GM10266 (cell line): ENCODE measurements around the gene CLTCL1.

Source experiments
- DNase-seq: peaks from one replicate; pipeline ENCODE4 v3.0.0; 2012; ENCODE audit errors: extremely low spot score
- TF ChIP-seq, protein P1 (sequence below): IDR thresholded peaks from 2 replicates; pipeline ENCODE4 v1.5.1; 2012; ENCODE audit warnings: mild to moderate bottlenecking, low read depth; ENCODE audit not compliant: control insufficient read depth, insufficient read depth; ENCODE audit errors: missing control alignments

Gene CLTCL1

DNA sequence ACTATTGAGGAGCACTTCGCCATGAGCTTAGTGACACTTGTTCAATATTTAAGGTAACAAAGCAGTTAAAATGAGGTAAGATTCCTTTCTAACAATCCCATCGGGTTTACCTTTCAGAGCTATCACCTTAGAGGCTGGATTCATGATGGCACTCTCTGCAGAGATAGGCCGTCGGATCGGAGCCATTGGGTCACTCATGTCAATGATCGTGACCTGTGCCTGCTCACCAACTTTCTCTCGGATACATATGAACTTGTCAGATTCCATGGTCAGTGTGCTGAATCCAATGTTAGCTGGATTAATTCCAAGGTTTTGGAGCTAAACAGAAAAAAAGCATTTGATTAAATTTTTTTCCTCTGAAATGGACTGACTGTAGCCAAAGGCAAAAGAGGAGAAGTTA is 16.0 kb downstream of the CLTCL1 start:
- TF ChIP-seq, protein P1, sequence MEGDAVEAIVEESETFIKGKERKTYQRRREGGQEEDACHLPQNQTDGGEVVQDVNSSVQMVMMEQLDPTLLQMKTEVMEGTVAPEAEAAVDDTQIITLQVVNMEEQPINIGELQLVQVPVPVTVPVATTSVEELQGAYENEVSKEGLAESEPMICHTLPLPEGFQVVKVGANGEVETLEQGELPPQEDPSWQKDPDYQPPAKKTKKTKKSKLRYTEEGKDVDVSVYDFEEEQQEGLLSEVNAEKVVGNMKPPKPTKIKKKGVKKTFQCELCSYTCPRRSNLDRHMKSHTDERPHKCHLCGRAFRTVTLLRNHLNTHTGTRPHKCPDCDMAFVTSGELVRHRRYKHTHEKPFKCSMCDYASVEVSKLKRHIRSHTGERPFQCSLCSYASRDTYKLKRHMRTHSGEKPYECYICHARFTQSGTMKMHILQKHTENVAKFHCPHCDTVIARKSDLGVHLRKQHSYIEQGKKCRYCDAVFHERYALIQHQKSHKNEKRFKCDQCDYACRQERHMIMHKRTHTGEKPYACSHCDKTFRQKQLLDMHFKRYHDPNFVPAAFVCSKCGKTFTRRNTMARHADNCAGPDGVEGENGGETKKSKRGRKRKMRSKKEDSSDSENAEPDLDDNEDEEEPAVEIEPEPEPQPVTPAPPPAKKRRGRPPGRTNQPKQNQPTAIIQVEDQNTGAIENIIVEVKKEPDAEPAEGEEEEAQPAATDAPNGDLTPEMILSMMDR = no peak
- DNase-seq = no peak

- DNase-seq = no peak
- TF ChIP-seq, protein P1 = no peak
These were observed 16.4 kb downstream of the CLTCL1 start for GRCh38 chr22:19275104-19275503.

DNA sequence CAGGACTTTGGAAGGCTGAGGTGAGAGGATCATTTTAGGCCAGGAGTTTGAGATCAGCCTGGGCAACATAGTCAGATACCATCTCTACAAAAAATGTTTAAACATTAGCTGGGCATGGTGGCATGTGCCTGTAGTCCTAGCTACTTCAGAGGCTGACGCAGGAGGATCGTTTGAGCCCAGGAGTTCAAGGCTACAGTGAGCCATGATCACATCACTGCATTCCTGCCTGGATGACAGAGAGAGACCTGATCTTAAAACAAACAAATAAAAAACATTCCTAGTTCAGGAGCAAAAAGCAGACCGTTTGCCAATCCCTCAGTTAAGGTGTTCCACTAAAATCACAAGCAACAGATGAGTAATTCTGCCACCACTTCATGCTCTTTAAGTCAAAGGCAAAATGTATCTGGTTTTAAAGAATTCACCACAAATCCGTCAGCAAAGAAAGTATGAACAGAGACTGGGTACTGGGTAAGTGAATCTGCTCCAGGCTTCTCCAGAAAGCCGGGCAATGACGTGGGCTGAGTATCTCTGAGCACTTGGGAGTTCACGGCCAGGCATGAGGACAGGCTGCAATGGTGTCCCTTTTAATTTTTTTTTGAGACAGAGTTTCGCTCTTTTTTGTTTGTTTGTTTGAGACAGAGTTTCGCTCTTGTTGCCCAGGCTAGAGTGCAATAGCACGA is 19.5 kb downstream of the CLTCL1 start:
- TF ChIP-seq, protein P1 = no peak
- no peak for DNase-seq

DNA sequence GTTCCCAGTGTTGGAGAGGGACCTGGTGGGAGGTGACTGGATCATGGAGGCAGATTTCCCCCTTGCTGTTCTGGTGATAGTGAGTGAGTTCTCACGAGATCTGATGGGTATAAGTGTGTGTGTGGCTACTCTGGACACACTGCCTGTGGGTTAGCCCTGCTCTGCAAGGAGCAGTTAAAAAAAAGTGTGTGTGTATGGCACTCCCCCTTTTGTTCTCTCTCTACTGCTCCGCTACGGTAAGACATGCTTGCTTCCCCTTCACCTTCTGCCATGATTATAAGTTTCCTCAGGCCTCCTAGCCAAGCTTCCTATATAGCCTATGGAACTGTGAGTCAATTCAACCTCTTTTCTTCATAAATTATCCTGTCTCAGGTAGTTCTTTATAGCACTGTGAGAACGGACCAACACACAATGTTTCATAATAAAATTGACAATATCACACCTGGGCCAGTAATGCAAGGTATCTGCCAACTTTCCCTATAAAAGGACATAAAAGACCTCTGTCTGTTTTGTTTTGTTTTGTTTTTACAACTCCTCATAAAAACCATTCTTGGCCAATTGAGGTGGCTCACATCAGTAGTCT is 20.2 kb downstream of the CLTCL1 start:
- DNase-seq = no peak

GRCh38 chr22:19270873-19271272 is 20.6 kb downstream of the CLTCL1 start:
- no peak for DNase-seq
- TF ChIP-seq, protein P1 = no peak

More for the DNA sequence above, 20.2 kb downstream of the CLTCL1 start:
- TF ChIP-seq, protein P1 = no peak

DNA sequence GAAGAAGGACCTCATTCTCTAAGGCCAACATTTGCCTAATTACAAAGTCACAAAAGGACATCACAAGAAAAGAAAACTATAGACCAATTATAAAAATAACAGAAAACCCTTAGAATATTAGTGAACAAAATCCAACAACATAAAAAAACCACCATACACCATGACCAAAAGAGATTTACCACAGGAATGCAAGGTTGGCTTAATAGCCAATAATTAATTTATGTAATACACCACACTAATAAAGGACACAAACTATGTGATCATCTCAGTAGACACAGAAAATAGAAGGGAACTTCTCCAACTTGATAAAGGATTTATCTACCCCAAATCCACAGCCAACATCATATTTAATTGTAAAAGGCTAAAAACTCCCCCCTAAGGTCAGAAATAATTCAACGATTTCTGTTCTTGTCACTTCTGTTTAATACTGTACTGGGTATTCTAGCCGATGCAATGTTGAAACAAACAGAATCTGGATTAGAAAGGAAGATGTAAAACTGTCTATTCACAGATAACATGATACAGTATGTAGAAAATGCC is 24.9 kb downstream of the CLTCL1 start:
- TF ChIP-seq, protein P1 = no peak
- no peak for DNase-seq

- no peak for DNase-seq
- TF ChIP-seq, protein P1 = no peak
These were observed 25.7 kb downstream of the CLTCL1 start for GRCh38 chr22:19265779-19266178.
